Trophoblast cell (in vitro differentiated cells and primary cell): ENCODE results near the gene CYP27B1.
"Not testable (repeated sequence)": the region's sequence is repeated elsewhere in the genome, so short reads cannot be mapped to it uniquely, and the experiment has no call there.

ENCODE experiments used
- DNase-seq, 2 donors: peaks; one replicate each; pipeline ENCODE4 v3.0.0-alpha.2; 2016
- H2AFZ ChIP-seq: 2 replicates; pipeline ENCODE4 v1.6.1; 2013; ENCODE audit warnings: low read length, moderate library complexity, mild to moderate bottlenecking; ENCODE audit not compliant: insufficient read depth, poor library complexity
- H2AK5ac ChIP-seq: 2 replicates; pipeline ENCODE4 v1.6.1; 2013; ENCODE audit warnings: mild to moderate bottlenecking, low read length
- H2BK120ac ChIP-seq: 2 replicates; pipeline ENCODE4 v1.6.1; 2013; ENCODE audit warnings: low read length, mild to moderate bottlenecking, moderate library complexity; ENCODE audit not compliant: insufficient read depth, poor library complexity
- H2BK12ac ChIP-seq: 2 replicates; pipeline ENCODE4 v1.6.1; 2013; ENCODE audit warnings: mild to moderate bottlenecking, low read length, moderate library complexity
- H2BK5ac ChIP-seq: 2 replicates; pipeline ENCODE4 v1.6.1; 2013; ENCODE audit warnings: low read length, low read depth, moderate library complexity, mild to moderate bottlenecking; ENCODE audit not compliant: poor library complexity
- H3K14ac ChIP-seq: 2 replicates; pipeline ENCODE4 v1.6.1; 2013; ENCODE audit warnings: mild to moderate bottlenecking, low read length
- H3K18ac ChIP-seq: 2 replicates; pipeline ENCODE4 v1.6.1; 2013; ENCODE audit warnings: mild to moderate bottlenecking, low read length
- H3K23ac ChIP-seq: 2 replicates; pipeline ENCODE4 v1.6.1; 2013; ENCODE audit warnings: low read length
- H3K27ac ChIP-seq: 2 replicates; pipeline ENCODE4 v1.5.1; 2013; ENCODE audit warnings: low read depth, mild to moderate bottlenecking, inconsistent platforms, low read length, moderate library complexity
- H3K27me3 ChIP-seq: 2 replicates; pipeline ENCODE4 v1.6.1; 2013; ENCODE audit warnings: inconsistent platforms, mild to moderate bottlenecking, low read length, moderate library complexity; ENCODE audit not compliant: insufficient read depth
- H3K36me3 ChIP-seq, 2 experiments: 1 replicate in 1 of 2; 2 replicates in 1 of 2; pipeline ENCODE4 v1.6.1; 2013; ENCODE audit warnings: low read length in 2 of 2, mild to moderate bottlenecking in 2 of 2, moderate library complexity in 1 of 2; ENCODE audit not compliant: insufficient read depth in 2 of 2, control insufficient read depth in 1 of 2
- H3K4ac ChIP-seq: 2 replicates; pipeline ENCODE4 v1.6.1; 2013; ENCODE audit warnings: low read depth, mild to moderate bottlenecking, low read length, moderate library complexity
- H3K4me1 ChIP-seq, 2 experiments: 1 replicate in 1 of 2; 2 replicates in 1 of 2; pipeline ENCODE4 v1.6.1; 2013; ENCODE audit warnings: low read length in 2 of 2, mild to moderate bottlenecking in 2 of 2, moderate library complexity in 1 of 2; ENCODE audit not compliant: insufficient read depth in 2 of 2, control insufficient read depth in 1 of 2
- H3K4me2 ChIP-seq: 2 replicates; pipeline ENCODE4 v1.6.1; 2013; ENCODE audit warnings: inconsistent platforms, mild to moderate bottlenecking, low read length, moderate library complexity
- H3K4me3 ChIP-seq: 2 replicates; pipeline ENCODE4 v1.5.1; 2013; ENCODE audit warnings: mild to moderate bottlenecking, low read depth, low read length, inconsistent platforms
- H3K79me1 ChIP-seq: one replicate; pipeline ENCODE4 v1.6.1; 2013; ENCODE audit warnings: low read length
- H3K79me2 ChIP-seq: 2 replicates; pipeline ENCODE4 v1.6.1; 2013; ENCODE audit warnings: low read length, mild to moderate bottlenecking; ENCODE audit not compliant: control insufficient read depth, insufficient read depth, poor library complexity
- H3K9ac ChIP-seq: 2 replicates; pipeline ENCODE4 v1.6.1; 2013; ENCODE audit warnings: mild to moderate bottlenecking, low read length
- H3K9me3 ChIP-seq: 2 replicates; pipeline ENCODE4 v1.6.1; 2013; ENCODE audit warnings: low read depth, mild to moderate bottlenecking, control low read depth, inconsistent platforms, low read length; ENCODE audit not compliant: insufficient read depth
- H4K12ac ChIP-seq: 2 replicates; pipeline ENCODE4 v1.6.1; 2013; ENCODE audit warnings: low read depth, mild to moderate bottlenecking, low read length, moderate library complexity
- H4K8ac ChIP-seq: 2 replicates; pipeline ENCODE4 v1.6.1; 2013; ENCODE audit warnings: low read depth, mild to moderate bottlenecking, low read length, moderate library complexity
- H4K91ac ChIP-seq: one replicate; pipeline ENCODE4 v1.6.1; 2013; ENCODE audit warnings: low read depth, mild to moderate bottlenecking, low read length, moderate library complexity
- WGBS: extraction: QIAGEN DNeasy Blood & Tissue Kit; methylation state at CpG from one replicate; pipeline ENCODE4 v1.1.7; 2013; ENCODE audit warnings: missing lambda C conversion rate; ENCODE audit not compliant: insufficient read length, insufficient coverage; ENCODE audit errors: extremely low coverage; 5-methylcytosine and 5-hydroxymethylcytosine counted together

CYP27B1 gene

DNA sequence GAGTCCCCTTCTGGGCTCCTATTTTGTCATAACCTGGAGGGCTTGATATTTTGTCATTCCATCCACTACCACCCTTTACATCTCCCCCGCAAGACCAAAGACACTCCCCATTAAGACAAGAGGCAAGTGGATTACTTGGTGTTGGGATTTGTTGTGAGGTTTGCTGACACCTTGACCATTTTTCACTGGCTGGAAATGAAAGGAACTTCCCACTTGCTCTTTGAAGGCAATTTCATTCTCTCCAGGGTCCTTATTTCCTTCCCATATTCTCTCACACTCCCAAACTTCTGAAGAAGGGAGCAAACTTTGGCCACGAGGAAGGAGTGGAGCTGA is 43.3 kb downstream of the CYP27B1 start:
- no peak for DNase-seq
- Histone ChIP-seq H3K4me1 (peaks cover 7 to 12% of the 10 kb centered on the region in 2 experiments), H3K23ac (no peak overlapping the region), H3K4me3 (no peak overlapping the region), H3K9me3 (peaks cover 17% of the 10 kb centered on the region), H2AK5ac (no peak overlapping the region), H2BK12ac (no peak overlapping the region), H2AFZ (no peak overlapping the region), H3K79me1 (no peaks in the 10 kb centered on the region), H3K9ac (no peak overlapping the region), H4K12ac (no peak overlapping the region), H3K4me2 (no peak overlapping the region), H3K27ac (no peak overlapping the region), H2BK120ac (no peak overlapping the region), H3K27me3 (peaks cover 22% of the 10 kb centered on the region), H3K18ac (no peak overlapping the region), H3K79me2 (no peaks in the 10 kb centered on the region), H3K14ac (no peak overlapping the region), H2BK5ac (no peak overlapping the region), H3K4ac (no peak overlapping the region), H4K91ac (no peak overlapping the region), H4K8ac (no peak overlapping the region), H3K36me3 (peaks cover 23 to 31% of the 10 kb centered on the region in 2 experiments)
- WGBS = no CpG with 5 or more reads among the region's 2 CpGs

DNA sequence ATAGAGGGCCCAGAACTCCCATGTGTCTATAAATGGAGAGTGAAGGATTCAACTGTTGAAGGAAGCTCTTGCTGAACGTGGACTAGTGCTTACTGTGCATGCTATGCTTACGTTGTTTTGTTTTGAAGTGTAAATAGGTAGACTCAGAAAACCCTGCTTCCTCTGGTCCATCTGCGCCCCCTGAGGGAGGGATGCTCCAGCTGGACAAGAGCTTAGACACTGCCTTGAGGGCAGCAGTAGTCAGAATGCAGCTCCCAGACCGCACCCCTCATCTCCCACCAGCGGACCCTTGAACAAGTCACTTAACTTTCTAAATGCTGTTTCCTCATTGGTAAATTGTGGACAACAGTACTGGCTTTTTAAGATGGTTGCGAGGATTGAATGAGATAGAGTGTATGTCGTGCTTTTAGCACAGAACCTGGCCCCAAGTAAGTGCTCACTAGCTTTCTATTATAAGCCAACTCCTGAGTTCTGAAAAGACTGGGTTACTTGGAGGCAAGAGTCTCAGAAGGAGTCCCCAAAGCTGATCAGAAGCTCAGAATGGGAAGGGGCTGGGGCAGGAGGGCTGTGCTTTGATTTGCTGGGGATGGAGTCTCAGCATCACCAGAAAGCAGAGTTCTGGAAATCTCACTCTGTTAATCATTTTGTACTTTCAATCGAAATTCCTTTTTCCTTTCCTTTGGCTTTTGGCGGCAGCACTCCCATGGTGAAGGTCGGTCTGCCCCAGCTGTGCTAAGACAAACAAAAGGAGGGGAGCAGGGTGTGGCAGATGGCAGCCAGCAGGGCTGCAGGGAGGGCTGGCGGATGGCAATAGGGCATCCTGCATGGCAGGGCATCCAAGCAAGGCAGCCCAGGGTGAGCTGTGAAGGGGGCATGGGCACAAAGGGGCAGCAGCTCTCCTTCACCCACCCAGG is 43.9 kb downstream of the CYP27B1 start:
- H2AFZ ChIP-seq = no peak overlapping the region
- H4K91ac ChIP-seq = no peak overlapping the region
- H2AK5ac ChIP-seq = no peak overlapping the region
- H2BK120ac ChIP-seq = no peak overlapping the region
- peaks cover 7 to 12% of the 10 kb centered on the region in 2 experiments for H3K4me1 ChIP-seq
- no peak overlapping the region for H3K4me2 ChIP-seq
- WGBS = no CpG with 5 or more reads among the region's 11 CpGs
- no peak for DNase-seq
- no peak overlapping the region for H3K23ac ChIP-seq
- H4K8ac ChIP-seq = no peak overlapping the region
- H3K27ac ChIP-seq = no peak overlapping the region
- H3K79me2 ChIP-seq = no peaks in the 10 kb centered on the region
- H3K36me3 ChIP-seq = peaks cover 29 to 37% of the 10 kb centered on the region in 2 experiments
- H2BK5ac ChIP-seq = no peak overlapping the region
- H4K12ac ChIP-seq = no peak overlapping the region
- H3K4ac ChIP-seq = no peak overlapping the region
- H2BK12ac ChIP-seq = no peak overlapping the region
- no peak overlapping the region for H3K9ac ChIP-seq
- peaks cover 22% of the 10 kb centered on the region for H3K27me3 ChIP-seq
- no peaks in the 10 kb centered on the region for H3K79me1 ChIP-seq
- no peak overlapping the region for H3K4me3 ChIP-seq
- no peak overlapping the region for H3K14ac ChIP-seq
- H3K9me3 ChIP-seq = peaks cover 16% of the 10 kb centered on the region
- H3K18ac ChIP-seq = no peak overlapping the region

DNA sequence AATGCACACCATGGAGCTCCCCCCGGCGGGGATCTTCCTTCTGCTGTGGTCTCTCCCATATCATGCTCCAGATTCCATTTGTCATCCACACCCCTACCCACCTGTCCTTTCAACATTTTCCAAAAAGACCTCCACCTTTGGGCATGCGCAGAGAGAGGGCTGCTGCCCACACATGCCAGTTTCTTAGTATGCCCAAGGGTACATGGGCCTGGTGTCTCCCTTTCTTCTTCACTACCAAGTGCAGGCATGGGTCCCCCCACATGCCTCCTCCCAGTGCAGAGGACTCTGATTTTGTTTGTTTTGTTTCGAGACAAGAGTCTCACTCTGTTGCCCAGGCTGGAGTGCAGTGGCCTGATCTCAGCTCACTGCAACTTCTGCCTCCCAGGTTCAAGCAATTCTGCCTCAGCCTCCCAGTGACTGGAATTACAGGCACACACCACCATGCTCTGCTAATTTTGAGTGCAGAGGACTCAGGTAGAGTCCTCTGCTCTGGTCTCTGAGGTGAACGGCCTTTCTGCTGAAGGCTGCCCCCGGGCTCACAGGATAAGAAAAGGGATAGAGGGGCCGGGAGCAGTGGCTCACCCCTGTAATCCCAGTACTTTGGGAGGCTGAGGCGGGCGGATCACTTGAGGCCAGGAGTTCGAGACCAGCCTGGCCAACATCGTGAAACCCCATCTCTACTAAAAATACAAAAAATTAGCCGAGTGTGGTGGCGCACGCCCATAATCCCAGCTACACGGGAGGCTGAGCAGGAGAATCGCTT is 44.9 kb downstream of the CYP27B1 start:
- H2AK5ac ChIP-seq, H4K12ac ChIP-seq, H3K4me2 ChIP-seq, H3K27ac ChIP-seq, H2BK5ac ChIP-seq, H2AFZ ChIP-seq, H3K4ac ChIP-seq, H3K4me3 ChIP-seq, H3K79me1 ChIP-seq, H3K79me2 ChIP-seq, DNase-seq, H3K23ac ChIP-seq, H2BK12ac ChIP-seq, H3K9me3 ChIP-seq, H2BK120ac ChIP-seq, H3K18ac ChIP-seq, H3K9ac ChIP-seq, H3K14ac ChIP-seq, H4K91ac ChIP-seq, H4K8ac ChIP-seq: not testable (repeated sequence)
- no CpG with 5 or more reads among the region's 16 CpGs for WGBS
- Histone ChIP-seq H3K4me1 (peaks cover 7 to 12% of the 10 kb centered on the region in 2 experiments), H3K36me3 (peaks cover 32 to 43% of the 10 kb centered on the region in 2 experiments), H3K27me3 (peaks cover 12% of the 10 kb centered on the region)

DNA sequence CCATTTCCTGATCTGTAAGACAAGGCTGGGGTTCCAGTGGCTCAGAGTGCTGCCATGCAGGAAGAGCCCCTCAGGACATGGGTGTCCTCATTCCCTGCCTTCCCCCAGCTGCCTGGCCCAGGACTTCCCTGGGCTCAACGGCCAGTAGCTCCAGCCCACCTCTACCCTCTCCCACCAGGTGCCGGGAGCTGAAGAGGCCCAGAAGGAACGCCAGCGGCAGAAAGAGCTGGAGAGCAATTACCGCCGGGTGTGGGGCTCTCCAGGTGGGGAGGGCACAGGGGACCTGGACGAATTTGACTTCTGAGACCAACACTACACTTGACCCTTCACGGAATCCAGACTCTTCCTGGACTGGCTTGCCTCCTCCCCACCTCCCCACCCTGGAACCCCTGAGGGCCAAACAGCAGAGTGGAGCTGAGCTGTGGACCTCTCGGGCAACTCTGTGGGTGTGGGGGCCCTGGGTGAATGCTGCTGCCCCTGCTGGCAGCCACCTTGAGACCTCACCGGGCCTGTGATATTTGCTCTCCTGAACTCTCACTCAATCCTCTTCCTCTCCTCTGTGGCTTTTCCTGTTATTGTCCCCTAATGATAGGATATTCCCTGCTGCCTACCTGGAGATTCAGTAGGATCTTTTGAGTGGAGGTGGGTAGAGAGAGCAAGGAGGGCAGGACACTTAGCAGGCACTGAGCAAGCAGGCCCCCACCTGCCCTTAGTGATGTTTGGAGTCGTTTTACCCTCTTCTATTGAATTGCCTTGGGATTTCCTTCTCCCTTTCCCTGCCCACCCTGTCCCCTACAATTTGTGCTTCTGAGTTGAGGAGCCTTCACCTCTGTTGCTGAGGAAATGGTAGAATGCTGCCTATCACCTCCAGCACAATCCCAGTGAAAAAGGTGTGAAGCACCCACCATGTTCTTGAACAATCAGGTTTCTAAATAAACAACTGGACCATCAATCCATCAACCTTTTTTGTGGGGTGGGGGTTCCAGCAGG is 46.0 kb downstream of the CYP27B1 start:
- H3K4ac ChIP-seq = no peak overlapping the region
- H3K36me3 ChIP-seq = peaks cover 39 to 51% of the 10 kb centered on the region in 2 experiments
- H3K9ac ChIP-seq = no peak overlapping the region
- no peak overlapping the region for H2AK5ac ChIP-seq
- no peaks in the 10 kb centered on the region for H3K79me1 ChIP-seq
- no CpG with 5 or more reads among the region's 11 CpGs for WGBS
- no peak overlapping the region for H3K27ac ChIP-seq
- no peak overlapping the region for H3K4me3 ChIP-seq
- H3K4me1 ChIP-seq = peaks cover 1% of the 10 kb centered on the region in 2 experiments
- H4K12ac ChIP-seq = no peak overlapping the region
- H3K23ac ChIP-seq = no peak overlapping the region
- H3K79me2 ChIP-seq = no peaks in the 10 kb centered on the region
- no peak overlapping the region for H2AFZ ChIP-seq
- H3K9me3 ChIP-seq = peaks cover 4% of the 10 kb centered on the region
- H3K14ac ChIP-seq = no peak overlapping the region
- H2BK5ac ChIP-seq = no peak overlapping the region
- H4K91ac ChIP-seq = no peak overlapping the region
- H3K27me3 ChIP-seq = peaks cover 2% of the 10 kb centered on the region
- no peak overlapping the region for H2BK12ac ChIP-seq
- H2BK120ac ChIP-seq = no peak overlapping the region
- H4K8ac ChIP-seq = no peak overlapping the region
- H3K4me2 ChIP-seq = no peak overlapping the region
- H3K18ac ChIP-seq = no peak overlapping the region
- no peak for DNase-seq
